NOMO-1 treated with dmso at 0.1 percent for 144 hours (cell line): ENCODE results near the gene PYGB.
A peak's percentile ranks its signal among the peaks of the same experiment; 100 is the strongest.

ENCODE experiments used
- DNase-seq: peaks from one replicate; lab custom pipeline; 2025; ENCODE audit not compliant: unreplicated experiment; lab: John Stamatoyannopoulos, UW

Gene PYGB

DNA sequence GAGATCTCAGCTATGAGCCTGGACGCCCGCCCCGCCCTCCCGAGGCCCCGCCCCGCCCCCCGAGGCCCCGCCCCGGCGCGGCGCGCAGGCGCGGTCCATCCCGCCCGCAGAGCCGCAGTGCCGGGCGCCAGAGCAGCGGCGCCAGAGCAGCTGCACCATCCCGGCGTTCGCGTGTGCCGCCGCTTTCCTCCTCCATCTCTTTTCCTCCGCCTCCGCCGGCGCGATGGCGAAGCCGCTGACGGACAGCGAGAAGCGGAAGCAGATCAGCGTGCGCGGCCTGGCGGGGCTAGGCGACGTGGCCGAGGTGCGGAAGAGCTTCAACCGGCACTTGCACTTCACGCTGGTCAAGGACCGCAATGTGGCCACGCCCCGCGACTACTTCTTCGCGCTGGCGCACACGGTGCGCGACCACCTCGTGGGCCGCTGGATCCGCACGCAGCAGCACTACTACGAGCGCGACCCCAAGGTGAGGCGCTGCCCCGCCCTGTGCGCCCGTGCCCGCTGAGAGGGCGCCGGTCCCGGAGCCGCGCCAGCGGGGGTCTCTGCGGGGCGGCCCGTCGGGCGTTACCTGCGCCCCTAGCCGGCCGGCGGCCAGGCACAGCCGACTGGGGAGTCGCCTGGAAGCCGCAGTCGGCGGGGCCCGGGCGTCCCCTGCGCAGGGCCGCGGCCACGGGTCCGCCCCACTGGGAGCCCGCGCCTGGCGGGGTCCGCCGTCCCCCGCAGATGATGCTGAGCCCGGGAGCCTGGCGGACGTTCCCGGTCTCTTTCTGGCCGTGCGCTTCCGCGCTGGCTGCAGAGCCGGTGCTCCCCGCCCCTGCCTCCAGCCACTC lies at the start of gene PYGB:
Gene PYGB, plus strand, starts transcription at position 130 of the 830 bp plus-strand sequence. Its CDS starts 94 bp downstream, at position 224.
- peak; percentile 83 for DNase-seq

DNA sequence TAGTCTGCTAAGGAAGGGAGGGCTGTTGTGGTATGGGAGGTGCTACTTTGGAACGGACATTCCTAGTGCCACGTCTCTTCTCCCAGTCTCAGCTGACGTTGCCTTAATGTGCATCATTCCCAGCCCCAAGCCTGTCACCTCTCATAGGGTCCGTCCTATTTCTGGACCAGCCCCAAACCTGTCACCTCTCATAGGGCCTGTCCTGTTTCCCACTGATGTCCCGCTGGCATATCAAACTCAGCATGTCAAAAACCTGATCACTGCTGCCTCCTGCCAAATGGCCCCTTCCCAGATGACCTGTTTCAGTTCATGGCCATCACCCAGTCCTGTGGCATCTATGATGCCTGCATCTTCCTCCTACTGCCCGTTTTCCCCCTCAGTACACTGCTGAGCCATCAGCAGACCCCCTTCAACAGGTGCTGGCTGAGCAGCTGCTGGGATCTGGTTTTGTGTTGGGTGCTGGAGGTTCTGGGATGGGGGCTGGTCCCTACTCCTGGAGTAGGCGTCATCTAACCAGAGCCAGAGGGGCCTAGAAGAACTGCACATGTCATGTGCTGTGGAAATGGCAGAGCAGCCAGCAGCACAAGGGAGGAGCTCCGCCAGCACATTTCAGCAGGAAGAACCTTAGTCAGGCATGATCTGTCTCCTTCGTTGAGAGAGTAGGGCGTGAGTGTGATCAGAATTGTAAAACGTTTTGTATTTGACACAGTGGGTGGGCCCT lies 49.1 kb upstream of the PYGB start:
- DNase-seq = no peak

DNA sequence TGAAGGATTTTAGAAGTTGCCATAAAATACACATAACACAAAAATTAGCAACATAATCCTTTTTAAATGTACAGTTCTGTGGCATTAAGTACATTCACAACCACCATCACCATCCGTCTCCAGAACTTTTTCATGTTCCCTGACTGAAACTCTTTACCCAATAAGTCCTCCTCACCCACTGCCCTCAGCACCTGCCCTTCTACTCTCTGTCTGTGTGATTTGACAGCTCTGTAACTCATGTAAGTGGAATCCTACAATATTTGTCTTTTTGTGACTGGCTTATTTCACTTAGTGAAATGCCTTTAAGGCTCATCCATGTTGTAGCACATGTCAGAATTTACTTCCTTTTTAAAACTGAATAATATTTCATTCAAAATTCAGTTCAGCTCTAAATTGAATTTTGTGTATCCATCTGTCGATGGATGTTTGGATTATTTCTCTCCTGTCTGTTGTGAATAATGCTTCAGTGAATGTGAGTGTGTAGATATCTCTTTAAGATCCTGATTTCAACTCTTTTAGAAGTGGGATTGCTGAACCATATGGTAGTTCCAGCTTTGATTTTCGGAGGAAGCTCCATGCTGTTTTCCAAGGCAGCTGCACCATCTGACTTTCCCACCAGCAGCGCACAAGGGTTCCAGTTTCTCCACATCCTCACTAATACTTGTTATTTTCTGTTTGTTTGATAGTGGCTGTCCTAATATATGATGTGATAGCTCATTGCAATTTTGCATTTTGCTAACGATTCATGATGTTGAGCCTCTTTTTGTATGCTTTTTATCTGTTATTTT lies 48.2 kb upstream of the PYGB start:
- DNase-seq = no peak

DNA sequence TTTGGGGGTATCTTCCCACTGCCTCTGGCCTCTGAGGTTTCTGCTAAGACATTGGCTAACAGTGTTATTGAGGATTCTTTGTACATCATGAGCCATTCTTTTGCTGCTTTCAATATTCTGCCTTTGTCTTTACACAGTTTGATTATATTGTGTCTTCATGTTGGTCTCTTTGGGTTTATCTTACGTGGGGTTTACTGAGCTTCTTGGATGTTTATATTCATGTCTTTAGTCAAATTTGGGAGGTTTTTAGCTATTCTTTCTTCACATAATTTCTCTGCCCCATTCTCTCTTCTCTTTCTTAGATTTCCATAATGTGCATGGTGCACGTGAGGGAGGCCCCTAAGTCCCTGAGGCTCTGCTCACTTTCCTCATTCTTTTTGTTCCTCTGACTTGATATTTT lies 44.8 kb upstream of the PYGB start:
- DNase-seq = no peak

DNA sequence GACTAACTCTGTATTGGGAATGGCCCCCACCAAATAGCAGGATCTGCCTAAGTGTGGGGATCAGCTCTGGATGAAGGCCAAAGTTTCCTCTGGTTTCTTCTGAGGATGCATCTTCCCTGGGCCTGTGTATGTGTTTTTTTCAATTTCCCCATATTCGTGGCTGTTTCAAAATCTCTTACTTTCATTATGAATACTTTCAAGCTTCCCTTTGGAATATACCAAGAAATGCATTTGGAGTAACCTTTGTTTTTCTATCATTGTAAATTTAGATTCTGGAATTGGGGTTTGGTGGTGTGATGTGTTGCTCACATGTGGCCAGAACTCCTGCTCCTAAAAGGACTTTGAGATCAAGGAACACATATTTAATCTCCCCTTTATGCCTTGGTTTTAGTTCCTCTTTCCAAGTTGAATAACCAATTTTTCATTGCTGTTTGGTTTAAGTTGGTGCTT lies 44.0 kb upstream of the PYGB start:
- peak; percentile 12 for DNase-seq

DNA sequence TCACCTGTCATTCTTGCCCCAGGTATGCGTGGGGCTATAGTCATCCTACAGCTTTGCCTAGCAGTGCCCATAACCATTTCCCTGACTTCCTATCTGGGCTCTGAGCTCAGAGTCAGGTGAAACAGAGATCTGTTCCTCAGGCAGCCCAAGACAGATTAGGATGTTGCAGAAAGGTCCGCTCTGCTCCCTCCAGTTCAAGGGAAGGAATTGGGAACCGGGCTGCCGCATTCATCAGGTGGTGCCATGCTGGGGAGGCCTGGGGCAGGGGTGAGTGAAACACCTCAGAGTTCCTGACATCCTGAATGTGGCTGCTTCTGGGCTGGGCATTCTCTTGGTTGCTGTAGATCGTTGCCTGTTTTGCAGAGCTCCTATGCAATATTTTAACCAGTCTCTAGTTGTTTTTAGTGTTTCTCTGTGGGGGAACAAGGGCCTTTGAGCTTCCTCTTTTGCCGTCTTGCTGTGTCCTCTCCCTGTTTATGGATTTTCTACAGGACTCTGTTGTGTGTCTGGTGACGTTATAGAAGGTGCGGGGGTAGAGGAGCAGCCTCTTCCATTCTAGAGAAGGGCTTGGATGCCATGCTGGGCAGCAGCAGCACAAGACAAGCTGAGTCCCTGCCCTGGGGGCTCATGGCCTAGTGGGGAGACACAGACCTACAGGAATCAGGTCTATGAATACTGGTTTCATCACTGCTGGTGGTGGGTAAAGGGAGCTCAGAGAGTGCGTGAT lies 43.2 kb upstream of the PYGB start:
- DNase-seq = peak; percentile 33

DNA sequence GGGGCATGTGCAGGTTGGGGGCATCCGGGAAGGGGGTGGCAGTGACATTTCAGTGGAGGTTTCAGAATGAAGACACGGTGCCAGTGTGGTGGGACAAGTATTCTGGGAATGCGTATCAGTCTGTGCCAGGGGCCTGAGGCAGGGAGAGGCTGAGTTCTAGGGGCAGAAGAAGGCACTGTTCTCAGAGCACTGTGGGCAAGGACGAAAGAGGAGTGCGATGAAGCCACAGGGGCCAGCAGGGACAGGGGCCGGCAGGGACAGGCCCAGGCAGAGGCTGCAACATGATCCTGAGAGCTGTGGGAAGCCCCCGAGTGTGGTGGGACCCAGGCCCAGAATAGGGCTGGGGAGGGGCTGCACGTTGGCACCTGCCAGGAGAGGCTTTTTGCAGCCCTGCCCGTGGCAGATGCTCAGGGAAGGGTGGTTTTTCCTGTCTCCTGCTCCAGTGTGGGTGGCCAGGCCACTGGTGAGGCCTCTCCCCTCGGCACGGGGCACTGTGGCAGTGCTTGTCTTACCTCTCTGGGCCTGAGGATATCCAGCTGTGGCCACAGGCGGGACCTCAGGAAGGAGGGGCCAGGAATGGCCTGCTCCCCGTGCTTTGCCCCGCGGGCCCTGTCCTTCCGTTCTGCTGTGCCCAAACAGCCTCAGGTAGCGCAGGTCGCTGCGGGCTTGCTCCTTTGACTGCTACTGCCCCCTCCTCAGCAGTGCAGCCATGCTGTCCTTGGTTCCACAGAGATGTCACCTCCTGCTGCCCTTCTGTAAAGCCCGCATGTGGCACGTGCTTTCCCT lies 42.4 kb upstream of the PYGB start:
- DNase-seq = no peak

DNA sequence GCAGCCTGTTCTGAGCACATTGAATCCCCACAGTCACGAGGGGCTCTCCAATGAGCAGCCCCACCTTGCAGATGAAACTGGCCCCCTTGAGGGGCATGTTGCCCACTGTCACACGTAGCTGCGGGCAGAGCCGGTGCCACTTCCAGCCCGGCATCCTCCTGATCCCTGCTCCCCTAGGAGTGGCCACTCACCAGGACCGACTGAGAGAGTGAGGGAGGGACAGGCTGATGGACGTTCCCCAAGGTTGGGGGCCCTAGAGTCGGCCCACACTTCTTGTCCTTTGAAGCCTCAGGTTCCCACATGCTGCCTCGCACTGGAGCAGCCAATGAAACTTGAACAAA lies 41.9 kb upstream of the PYGB start:
- no peak for DNase-seq

DNA sequence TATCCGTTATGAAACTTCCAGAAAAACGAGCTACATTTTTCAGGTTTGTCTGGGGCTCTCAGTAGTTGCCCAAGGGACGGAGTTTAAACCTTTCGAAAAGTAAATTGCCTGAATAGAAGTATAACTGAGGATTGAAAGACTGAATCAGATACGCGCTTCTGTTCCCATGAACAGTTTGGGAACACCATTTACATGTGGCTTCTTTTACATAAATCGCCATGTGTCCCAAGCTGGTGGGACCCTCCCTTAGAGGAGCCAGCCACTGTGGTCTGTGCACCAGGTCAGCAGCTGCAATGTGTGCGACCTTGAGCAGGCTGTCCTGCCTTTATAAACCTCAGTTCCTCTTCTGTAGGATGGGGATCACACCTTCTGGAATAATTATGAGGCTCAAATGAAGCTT lies 41.3 kb upstream of the PYGB start:
- no peak for DNase-seq

DNA sequence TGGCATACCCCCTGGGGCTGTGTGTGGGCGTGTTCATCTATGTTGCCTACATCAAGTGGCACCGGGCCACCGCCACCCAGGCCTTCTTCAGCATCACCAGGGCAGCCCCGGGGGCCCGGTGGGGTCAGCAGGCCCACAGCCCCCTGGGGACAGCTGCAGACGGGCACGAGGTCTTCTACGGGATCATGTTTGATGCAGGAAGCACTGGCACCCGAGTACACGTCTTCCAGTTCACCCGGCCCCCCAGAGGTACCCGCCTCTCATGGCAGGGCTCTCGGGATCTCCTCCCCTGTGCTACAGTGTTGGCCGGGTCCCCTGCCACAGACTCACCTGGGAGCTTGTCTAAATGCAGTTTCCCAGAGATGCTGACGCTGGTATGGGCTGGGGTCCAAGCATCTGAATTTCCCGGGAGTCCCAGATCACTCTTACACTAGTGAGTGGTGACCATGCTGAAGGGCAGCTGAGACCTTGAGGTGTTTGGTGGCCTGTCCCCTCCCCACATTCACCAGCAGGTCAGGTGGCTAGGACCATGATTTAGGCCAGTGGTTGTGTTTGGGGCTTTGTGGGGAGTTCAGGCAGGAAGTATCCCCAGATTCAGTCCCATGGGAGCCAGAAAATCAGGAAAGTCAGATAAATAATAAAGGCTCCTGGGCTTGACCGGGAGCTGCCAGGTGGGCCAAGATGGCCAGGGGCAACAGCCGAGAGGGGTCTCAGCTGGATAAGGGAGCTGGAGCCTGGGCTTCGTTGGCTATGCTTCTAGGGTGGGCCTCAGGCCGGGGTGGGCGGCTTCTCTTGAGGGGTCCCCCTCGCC lies 40.5 kb upstream of the PYGB start:
- no peak for DNase-seq

DNA sequence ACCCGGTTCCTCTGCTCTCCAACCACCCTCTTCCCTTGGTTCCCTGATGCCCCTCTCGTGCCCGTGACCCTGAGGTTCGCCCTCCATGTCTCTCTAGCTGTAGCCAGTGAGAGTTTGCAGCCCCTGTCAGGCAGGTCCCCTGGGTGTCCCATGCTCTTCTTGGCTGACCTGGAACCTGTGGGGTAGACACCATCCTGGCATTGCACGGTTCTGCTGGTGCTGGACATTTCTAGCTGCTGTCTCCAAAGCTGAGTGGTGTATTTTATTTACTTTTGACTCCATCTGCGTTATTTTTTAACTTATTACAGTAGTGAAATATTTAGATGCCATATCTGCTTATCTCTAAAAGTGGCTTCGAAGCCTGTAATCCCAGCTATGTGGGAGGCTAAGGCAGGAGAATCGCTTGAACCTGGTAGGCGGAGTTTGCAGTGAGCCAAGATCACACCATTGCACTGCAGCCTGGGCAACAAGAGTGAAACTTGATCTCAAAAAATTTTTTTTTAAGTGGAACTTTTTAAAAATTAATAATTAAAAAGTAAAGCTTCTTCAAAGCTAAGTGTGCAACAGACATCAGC lies 39.8 kb upstream of the PYGB start:
- no peak for DNase-seq

DNA sequence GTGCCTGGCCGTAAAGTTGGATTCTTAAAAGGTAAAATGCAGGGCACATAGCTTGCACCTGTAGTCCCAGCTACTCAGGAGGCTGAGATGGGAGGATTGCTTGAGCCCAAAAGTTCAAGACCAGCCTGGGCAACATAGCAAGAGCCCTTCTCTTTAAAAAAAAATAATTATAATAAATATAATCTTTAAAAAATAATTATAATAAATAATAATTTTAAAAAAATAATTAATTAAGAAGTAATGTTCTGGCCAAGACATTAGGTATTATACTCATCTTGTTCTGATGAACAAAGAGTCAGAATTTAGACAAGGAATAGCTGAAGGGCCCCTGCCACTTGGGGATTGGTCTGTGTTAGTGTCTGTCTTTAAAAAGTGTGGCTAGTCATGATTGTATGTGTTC lies 38.5 kb upstream of the PYGB start:
- DNase-seq = no peak

DNA sequence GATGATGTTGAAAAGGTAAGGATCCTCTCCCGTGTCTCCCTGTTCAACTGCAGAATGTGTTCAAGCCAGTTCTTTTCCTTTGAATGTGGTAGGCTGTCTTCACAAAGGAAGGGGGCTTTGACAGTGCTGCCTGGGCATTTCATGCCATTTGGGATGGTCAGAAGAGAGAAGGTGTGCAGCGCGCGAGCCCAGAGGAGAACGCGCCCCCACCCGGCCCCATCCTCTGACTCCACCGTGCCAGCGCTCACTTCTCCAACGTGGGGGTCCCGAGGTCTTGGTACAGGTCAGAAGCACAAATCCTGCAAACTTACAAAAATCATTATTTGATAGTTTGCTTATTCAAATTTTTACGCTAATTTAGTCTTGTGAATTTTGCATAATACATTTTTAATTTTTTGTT lies 38.0 kb upstream of the PYGB start:
- no peak for DNase-seq

DNA sequence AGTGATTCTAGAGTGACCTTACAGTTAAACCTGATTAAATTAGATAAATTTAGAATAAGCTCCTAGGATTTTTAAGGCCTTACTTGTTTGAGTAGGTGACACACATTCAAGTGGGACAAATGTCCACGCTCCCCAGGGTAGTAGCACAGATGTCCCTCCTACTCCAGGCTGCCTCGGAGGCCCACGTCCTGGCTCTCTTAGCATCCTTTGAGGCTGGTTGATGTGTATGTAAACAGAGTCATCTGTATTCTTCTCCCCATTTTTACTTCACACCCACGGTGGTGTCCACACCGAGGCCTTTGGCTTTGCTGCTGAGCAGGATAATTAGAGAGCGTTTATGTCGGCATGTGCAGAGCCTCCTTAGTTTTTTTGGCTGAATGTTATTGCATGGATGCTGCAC lies 36.6 kb upstream of the PYGB start:
- no peak for DNase-seq

DNA sequence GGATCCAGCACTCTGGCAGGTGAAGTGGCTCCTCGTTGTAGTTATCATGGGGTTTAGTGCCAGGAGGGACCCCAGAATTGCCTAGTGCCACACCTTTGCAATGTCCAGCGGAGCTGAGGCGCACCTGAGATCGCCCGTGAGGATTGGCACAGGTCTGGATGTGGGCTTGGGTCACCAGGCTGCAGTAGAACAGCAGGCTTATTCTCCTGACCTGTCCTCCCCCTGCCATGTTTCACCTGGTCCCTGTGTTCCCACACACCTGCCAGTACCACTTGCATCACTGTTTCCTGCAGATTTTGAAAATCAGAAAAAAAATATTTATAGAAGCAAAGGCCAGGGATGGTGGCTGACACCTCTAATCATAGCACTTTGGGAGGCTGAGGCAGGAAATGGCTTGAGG lies 35.6 kb upstream of the PYGB start:
- no peak for DNase-seq

DNA sequence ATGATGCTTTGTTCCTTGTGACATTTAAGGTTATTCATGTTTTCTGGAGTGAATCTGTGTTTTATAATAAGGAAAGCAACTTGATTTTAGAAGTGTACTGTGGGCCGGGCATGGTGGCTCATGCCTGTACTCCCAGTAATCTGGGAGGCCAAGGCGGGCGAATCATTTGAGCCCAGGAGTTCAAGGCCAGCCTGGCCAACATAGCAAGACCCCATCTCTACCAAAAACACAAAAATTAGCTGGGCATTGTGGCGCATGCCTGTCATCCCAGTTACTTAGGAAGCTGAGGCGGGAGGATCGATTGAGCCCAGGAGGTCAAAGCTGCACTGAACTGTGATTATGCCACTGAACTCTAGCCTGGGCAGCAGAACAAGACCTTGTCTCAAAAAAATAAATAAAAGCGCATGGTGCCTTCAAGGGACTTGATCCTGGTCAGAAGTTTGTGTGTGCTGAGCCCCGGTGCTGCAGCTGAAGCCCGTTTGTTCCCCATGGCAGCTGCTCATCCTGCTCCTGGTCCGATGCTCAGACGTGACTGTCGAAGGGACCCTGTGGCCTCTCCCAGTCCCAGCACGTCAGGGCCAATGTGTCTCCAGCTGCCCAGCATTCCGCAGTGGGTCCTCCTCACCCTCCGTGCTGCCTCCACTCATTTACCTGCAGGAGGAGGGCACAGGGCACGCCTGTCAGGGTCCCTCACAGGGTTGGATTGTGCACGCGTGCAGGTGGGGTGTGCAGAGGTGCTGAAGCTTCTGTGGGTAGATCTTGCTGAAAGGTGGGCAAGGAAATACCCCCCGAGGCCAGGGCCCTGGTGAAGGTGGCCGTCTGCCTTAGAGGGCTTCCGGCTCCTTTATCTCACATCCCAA lies 34.1 kb upstream of the PYGB start:
- no peak for DNase-seq

DNA sequence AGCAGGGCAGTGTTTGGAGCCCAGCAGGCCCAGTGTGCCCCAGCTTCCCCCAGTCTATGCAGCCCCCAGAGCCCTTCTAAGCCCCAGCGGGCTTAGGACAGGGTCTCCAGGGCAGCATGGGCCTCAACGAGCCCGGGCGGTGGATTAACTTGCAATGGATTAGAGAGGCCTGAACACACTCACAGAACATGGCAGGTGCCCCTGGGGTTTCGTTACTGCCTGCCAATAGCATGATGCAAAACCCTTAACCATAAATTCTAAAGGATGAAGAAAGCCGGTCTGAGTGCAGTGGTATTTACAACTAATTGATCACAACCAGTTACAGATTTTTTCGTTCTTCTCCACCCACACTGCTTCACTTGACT lies 33.5 kb upstream of the PYGB start:
- DNase-seq = no peak

DNA sequence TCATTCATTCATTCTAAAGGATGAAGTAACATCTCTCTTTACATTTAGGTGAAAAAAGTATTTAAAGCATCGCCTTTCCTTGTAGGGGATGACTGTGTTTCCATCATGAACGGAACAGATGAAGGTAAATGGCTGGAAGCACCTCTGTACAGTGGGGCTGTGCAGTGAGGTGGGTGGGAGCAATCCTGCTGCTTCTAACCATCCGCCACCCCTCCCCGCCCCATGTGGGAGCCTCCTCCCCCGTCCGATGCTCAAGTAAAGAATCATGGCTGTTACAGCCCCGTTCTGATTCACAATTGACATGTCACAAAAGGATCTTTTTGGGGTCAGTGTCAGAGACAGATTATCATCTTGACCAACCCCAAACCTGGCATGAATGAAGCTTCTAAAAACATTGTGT lies 33.1 kb upstream of the PYGB start:
- DNase-seq = no peak
